HG03280 (cell line): ENCODE data around the gene XPNPEP2.

Experiments
- ATAC-seq: cut with Tn5 transposase; IDR thresholded peaks from one replicate; pipeline ENCODE4 v1.9.1; 2021; ENCODE audit warnings: mild to moderate bottlenecking, moderate library complexity; ENCODE audit not compliant: unreplicated experiment

Gene XPNPEP2

GRCh38 chrX:129738466-129739308, at the start of gene XPNPEP2:
Gene XPNPEP2, plus strand, starts transcription at chrX:129738979. Its CDS starts 235 bp downstream, at chrX:129739214.
- no peak for ATAC-seq

- ATAC-seq, result no peak
Observed at GRCh38 chrX:129689796-129690195, 49.0 kb upstream of the XPNPEP2 start.

- ATAC-seq, result no peak
Observed at GRCh38 chrX:129690435-129690834, 48.3 kb upstream of the XPNPEP2 start.

DNA sequence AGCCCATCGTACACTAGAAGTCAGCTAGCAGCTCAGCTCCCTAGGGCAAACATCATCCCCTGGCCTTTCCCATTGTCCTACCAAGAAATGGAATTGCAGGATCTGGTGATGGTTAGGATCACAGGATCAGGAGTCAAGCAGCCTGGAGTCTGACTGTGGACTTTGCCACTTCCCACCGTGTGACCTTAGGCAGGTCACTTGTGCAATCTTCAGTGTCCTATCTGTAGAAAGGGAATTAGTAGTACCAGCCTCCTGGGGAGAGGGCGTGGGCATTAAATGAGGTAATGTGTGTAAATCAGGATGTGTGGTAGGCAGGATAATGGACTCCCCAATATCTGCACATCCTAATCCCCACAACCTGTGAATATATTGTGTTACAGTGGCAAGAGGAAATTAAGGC, 45.4 kb upstream of the XPNPEP2 start:
- no peak for ATAC-seq

DNA sequence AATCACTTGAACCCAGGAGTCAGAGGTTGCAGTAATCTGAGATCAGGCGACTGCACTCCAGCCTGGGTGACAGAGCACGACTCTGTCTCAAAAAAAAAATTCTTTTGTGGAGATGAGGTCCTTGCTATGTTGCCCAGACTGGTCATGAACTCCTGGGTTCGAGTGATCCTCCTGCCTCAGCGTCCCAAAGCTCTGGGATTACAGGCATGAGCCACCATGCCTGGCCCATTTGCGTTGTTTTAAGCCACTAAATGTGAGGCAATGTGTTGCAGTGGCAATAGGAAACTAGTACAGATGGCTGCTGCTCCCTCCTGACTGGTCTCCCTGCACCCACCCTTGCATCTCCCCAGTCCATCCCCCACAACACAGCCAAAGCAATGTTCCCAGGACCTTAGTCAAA, 44.0 kb upstream of the XPNPEP2 start:
- ATAC-seq, result no peak

GRCh38 chrX:129695535-129695934, 43.2 kb upstream of the XPNPEP2 start:
- ATAC-seq, result no peak

DNA sequence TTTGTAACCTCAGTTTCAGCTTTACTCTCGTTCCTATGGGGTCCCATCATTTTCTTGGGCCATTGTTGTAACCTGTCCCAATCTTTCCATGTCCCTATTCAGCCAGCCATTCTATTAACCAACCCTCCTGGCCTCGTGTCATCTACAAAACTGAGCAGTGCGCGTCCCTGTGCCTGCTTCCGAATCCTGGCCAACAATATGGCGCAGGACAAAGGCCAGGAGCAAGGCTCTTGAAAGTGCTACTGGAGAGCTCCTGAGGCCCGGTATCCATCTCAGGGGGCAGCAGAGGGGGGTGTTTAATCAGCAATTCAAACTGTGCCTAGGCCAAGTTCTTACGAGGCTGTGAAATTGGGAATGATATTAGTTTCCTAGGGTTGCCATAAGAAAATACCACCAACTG, 42.8 kb upstream of the XPNPEP2 start:
- no peak for ATAC-seq

DNA sequence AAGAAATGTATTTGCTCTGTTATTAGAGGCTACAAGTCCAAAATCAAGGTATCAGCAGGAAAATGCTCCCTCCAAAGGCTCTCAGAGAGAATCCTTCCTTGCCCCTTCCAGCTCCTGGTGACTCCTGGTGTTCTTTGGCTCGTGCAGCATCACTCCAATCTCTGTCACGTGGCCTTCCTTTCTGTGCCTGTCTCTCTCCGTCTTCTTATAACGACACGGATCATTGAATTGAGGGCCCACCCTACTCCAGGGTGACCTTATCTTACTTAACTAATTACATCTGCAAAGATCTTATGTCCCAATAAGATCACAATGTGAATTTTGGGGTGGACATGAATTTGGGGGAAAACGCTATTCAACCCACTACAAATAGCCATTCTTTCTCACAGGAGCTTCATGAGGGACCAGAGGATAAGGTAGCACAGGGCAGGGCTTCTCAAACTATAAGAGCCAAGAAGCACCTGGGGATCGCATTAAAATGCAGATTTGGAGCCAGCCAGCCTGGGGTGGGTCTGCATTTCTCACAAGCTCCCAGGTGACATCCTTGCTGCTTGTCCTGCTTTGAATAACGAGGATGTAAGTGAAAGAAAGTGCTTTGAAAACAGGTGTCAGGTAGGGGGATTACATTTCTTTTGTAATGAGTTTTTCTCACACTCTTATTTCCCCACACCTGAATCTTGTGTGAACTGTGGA, 42.2 kb upstream of the XPNPEP2 start:
- no peak for ATAC-seq

DNA sequence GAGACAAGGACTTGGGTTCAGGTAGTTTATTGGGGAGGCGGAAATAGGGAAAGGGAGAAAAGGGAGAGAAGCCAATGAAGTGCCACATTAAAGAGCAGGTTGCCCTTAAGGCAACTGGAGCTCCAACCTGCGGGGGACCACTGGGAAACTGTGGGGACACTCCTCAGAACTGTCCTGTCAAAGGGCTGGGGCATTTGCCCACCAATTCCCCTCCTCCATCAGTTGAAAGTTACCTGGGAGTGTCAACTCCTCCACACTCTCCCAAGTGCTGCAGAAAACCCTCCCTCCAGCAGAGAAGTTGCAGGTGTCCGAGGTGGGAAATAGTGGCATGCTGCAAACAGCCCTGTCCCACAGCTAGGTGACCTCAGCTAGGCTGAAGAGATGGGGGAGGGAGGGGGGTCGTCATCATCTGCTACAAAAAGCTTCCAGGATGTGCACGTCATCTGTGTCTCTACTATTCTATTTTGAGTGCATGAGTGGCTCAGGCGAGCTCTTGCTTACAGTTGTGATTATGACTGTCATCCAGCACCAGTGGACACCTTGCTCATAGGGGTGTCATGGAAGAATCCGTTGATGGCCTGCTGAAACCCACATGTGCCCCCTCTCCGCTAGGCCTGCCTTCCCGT, 41.5 kb upstream of the XPNPEP2 start:
- ATAC-seq, result no peak

- ATAC-seq, result no peak
Observed at GRCh38 chrX:129698150-129698549, 40.6 kb upstream of the XPNPEP2 start.

DNA sequence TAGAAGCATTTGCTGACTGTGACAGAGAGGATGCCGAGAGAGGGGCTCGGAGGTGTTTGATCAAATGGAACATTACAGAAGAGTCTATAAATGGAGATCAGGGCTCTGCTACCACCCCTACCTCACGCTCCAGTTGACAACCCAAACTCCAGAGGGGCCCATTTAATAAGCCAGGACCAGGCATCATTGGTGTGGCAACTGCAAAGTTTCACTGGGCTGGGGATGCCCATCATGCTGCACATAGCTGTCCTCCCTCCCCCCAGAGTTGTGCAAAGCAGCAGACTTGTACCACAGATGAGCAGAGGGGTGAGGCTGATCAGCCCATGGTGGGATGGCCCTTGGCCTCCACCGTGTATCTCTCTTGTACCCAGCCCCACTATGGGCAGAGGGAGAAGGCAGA, 38.2 kb upstream of the XPNPEP2 start:
- ATAC-seq, result no peak

DNA sequence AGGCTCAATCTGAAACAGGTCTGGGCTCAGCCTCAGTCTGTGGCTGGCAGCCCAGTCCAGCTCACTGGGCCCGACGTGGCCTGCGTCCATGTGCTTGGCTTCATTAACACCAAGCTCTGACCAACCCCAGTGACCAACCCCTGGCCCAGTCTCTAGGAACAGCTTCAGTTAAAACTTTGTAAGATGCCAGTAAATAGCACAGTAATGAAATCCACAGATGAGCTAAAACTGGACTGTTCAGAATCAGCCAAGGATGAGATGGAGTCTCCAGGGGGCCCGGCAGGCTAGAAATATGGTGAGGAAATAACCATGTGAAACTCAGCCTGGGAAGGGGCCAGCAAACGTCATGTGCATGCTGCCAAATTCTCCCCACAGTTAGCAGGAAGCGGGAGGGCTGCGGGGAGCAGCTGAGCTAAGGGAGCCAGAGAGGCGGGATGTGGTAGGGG, 37.1 kb upstream of the XPNPEP2 start:
- no peak for ATAC-seq

GRCh38 chrX:129704491-129704890, 34.3 kb upstream of the XPNPEP2 start:
- no peak for ATAC-seq

DNA sequence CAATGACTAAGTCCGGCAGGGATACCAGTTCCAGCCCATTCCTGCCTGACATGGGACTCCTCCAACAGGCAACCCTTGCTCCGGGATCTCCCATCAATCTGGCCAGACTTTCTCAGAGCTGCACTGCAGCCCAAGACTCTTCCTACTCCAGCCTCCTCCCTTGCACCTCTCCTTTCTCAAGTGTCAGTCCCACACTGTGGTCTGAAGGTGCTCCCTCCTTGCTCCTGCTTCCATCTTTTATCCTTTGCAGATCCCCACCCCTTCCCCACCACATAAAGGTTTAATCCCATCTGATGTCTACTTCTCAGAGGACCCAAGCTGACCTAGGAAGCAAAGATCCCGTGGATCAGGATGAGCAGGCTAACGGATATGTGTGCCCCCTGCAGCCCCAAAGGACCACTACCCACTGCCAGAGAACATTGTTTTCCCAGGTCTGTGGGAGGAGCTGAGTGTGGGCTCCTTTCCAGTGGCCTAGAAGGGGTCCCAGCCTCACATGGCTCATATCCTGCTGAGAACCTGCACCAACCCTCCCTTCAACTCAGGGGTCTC, 33.3 kb upstream of the XPNPEP2 start:
- no peak for ATAC-seq

DNA sequence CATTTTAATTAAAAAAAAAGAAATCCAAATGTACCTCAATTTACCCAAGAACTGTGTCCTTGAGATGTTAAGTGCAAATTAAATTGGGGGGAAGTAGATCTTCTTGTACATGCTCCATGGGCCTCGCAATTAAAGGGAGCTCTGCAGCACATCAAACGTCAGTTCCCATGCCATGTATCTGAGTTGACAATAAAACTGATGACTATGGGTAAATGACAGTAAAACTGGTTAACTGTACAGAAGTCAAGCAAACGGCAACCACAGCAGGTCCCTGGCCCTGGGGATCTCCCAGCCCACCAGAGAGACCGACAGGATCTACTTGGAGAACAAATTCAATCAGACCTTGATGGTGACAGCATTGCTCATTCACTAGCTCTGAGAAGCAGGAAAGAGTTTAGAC, 32.8 kb upstream of the XPNPEP2 start:
- no peak for ATAC-seq

GRCh38 chrX:129706400-129707072, 32.2 kb upstream of the XPNPEP2 start:
- no peak for ATAC-seq

GRCh38 chrX:129714581-129714980, 24.2 kb upstream of the XPNPEP2 start:
- ATAC-seq, result no peak

DNA sequence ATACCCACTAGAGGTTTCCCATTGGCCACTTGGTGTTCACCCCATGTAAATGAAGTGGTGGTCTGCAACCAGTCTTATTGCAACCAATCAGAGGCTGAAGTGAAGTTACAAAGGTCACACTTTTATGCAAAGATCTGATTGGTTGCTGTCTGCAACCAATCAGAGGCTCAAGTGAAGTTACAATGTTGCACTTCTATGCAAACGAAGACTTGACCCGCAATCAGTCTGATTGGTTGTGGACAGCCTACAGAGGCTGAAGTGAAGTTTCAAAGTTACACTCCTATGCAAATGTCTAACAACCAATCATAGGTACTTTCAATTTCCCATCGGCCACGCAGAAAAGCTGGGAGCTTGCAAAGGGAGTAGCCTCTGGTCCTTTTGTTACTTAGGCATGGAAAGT, 22.3 kb upstream of the XPNPEP2 start:
- no peak for ATAC-seq

GRCh38 chrX:129717892-129718291, 20.9 kb upstream of the XPNPEP2 start:
- no peak for ATAC-seq

DNA sequence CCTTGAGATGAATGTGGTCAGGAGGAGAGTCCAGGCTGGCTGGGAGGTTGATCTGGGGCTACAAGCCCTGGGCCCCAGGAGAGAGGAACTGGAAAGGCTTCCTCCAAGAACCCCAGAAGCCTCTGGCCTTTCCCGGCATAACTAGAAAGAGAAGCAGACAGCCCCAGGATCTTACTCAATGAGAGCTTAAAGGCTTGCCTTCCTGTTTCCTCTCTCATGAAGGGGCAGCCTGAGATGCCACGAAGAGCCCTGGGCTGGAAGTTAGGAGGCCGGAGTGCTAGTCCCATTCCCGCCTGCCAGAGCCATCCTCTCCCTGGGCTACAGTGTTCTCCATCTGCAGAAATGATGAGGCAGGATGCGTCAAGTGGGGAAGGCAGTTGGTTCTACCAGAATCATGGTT, 20.1 kb upstream of the XPNPEP2 start:
- ATAC-seq, result no peak

DNA sequence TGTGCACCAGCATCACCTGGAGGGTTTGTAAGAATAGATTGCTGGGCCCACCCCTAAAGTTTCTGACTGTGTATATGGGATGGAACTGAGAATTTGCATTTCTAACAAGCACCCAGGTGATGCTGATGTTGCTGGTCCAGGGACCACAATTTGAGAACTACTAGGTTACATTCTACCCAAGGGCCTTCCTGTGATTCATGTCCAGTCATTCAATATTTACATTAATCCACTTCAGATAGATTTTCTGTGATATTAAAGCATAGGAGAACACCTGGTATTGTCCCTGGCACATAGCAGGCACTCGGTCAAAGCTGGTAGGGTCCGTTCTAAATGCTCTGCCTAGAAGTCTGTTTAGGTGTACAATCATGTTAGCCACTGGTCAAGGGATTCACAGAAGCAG, 19.5 kb upstream of the XPNPEP2 start:
- ATAC-seq, result no peak
